Endothelial cell (in vitro differentiated cells): ENCODE measurements around the gene PPP1R36. TPM values are rescaled to one million over a fixed set of nuclear protein-coding genes. Genes with fewer than 3 reads are reported as not detected.

Experiments used
- DNase-seq: peaks from one replicate; pipeline ENCODE4 v3.0.0; 2021; ENCODE audit warnings: low spot score
- H3K27ac Mint-ChIP-seq: one replicate; pipeline ENCODE4 v1.8.0; 2021; ENCODE audit warnings: mixed read lengths, inconsistent platforms; ENCODE audit not compliant: unreplicated experiment
- H3K27me3 Mint-ChIP-seq: one replicate; pipeline ENCODE4 v1.8.0; 2021; ENCODE audit warnings: mild to moderate bottlenecking, moderate library complexity, mixed read lengths, inconsistent platforms; ENCODE audit not compliant: unreplicated experiment
- H3K36me3 Mint-ChIP-seq: one replicate; pipeline ENCODE4 v1.8.0; 2021; ENCODE audit warnings: mild to moderate bottlenecking, low read depth, mixed read lengths, inconsistent platforms; ENCODE audit not compliant: unreplicated experiment
- H3K4me1 Mint-ChIP-seq: one replicate; pipeline ENCODE4 v1.8.0; 2021; ENCODE audit warnings: mild to moderate bottlenecking, mixed read lengths, inconsistent platforms; ENCODE audit not compliant: unreplicated experiment
- H3K4me3 Mint-ChIP-seq: one replicate; pipeline ENCODE4 v1.8.0; 2021; ENCODE audit warnings: mild to moderate bottlenecking, mixed read lengths, inconsistent platforms; ENCODE audit not compliant: unreplicated experiment
- H3K9me3 Mint-ChIP-seq: one replicate; pipeline ENCODE4 v1.8.0; 2021; ENCODE audit warnings: mixed read lengths, inconsistent platforms; ENCODE audit not compliant: unreplicated experiment
- total RNA-seq: library from RNA; stranded (reverse); fragmentation: NEBNext Ultra II Directional; extraction: Animal tissue kit (Norgen Biotek cat#: 25700); gene quantifications from one replicate; pipeline ENCODE4 v1.2.1, GENCODE V29; 2021; ENCODE audit not compliant: unreplicated experiment
- TF ChIP-seq, protein P1 (sequence below): fragments of 200-600 bp; sonication (generic); IDR thresholded peaks from one replicate; pipeline ENCODE4 v1.5.0; 2021; ENCODE audit warnings: antibody characterized with exemption; ENCODE audit not compliant: unreplicated experiment

The PPP1R36 gene
- total RNA-seq, 1 donor from 2014 or later = 2.1 TPM

DNA sequence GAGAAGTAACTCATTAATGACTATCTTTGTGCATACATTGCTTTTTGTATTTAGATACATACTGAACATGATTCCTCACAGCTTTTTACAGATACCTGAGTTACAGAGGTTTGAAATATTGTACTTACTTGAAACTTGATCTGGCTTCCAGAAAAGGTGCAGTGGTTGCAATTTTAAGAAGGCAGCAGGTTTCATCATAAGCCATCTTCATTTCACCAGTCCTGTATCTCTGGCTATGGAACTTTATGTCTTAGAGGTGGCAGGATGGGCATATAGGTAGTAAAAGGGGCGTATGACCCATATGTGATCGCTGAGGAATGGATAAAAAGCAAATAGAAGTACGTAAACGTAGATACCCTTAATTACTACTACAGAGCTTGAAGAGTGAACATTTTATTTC, 31.5 kb upstream of the PPP1R36 start:
- TF ChIP-seq, protein P1, sequence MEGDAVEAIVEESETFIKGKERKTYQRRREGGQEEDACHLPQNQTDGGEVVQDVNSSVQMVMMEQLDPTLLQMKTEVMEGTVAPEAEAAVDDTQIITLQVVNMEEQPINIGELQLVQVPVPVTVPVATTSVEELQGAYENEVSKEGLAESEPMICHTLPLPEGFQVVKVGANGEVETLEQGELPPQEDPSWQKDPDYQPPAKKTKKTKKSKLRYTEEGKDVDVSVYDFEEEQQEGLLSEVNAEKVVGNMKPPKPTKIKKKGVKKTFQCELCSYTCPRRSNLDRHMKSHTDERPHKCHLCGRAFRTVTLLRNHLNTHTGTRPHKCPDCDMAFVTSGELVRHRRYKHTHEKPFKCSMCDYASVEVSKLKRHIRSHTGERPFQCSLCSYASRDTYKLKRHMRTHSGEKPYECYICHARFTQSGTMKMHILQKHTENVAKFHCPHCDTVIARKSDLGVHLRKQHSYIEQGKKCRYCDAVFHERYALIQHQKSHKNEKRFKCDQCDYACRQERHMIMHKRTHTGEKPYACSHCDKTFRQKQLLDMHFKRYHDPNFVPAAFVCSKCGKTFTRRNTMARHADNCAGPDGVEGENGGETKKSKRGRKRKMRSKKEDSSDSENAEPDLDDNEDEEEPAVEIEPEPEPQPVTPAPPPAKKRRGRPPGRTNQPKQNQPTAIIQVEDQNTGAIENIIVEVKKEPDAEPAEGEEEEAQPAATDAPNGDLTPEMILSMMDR = no peak

DNA sequence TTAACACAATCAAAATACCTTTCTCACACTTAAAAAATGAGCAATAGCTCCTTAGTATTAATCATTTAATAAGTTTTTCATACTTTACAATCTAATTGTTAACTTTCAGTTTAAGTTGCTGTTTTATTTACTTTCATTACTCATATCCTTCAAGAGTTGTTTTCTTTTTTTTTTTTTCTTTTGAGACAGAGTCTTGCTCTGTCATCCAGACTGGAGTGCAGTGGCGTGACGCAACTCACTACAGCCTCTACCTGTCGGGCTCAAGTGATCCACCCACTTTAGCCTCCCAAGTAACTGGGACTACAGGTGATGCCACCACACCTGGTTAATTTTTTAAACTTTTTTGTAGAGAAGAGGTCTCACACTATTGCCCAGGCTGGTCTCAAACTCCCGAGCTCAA, 29.1 kb upstream of the PPP1R36 start:
- no peak overlapping the region for H3K27ac Mint-ChIP-seq
- DNase-seq = no peak
- H3K4me3 Mint-ChIP-seq = no peak overlapping the region
- no peaks in the 10 kb centered on the region for H3K4me1 Mint-ChIP-seq
- H3K9me3 Mint-ChIP-seq = no peaks in the 10 kb centered on the region
- peaks cover 1% of the 10 kb centered on the region for H3K27me3 Mint-ChIP-seq
- H3K36me3 Mint-ChIP-seq = no peaks in the 10 kb centered on the region
- TF ChIP-seq, protein P1 = no peak

More for the DNA sequence above, 31.5 kb upstream of the PPP1R36 start:
- no peak for DNase-seq
- Mint-ChIP-seq H3K4me3 (no peak overlapping the region), H3K36me3 (no peaks in the 10 kb centered on the region), H3K9me3 (no peaks in the 10 kb centered on the region), H3K27ac (no peak overlapping the region), H3K4me1 (no peaks in the 10 kb centered on the region), H3K27me3 (peaks cover 1% of the 10 kb centered on the region)

DNA sequence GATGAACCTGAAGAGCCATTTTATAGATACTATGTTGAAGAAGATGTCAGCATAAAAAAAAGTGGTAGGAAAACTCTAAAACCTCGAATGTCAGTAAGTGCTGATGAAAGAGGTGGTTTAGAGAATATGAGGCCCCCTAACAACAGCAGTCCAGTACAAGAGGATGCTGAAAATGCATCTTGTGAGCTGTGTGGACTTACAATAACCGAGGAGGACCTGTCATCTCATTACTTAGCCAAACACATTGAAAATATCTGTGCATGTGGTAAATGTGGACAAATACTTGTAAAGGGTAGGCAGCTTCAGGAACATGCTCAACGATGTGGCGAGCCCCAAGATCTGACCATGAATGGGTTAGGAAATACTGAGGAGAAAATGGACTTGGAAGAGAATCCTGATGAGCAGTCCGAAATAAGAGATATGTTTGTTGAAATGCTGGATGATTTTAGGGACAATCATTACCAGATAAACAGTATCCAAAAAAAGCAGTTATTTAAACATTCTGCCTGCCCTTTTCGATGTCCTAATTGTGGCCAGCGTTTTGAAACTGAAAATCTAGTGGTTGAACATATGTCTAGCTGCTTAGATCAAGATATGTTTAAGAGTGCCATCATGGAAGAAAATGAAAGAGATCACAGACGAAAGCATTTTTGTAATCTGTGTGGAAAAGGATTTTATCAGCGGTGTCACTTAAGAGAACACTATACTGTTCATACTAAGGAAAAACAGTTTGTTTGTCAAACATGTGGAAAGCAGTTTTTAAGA, 27.0 kb upstream of the PPP1R36 start:
- Mint-ChIP-seq H3K36me3 (peaks cover 8% of the 10 kb centered on the region), H3K4me1 (no peaks in the 10 kb centered on the region), H3K4me3 (no peak overlapping the region), H3K9me3 (no peaks in the 10 kb centered on the region), H3K27me3 (peaks cover 1% of the 10 kb centered on the region), H3K27ac (no peak overlapping the region)
- TF ChIP-seq, protein P1 = no peak
- no peak for DNase-seq

DNA sequence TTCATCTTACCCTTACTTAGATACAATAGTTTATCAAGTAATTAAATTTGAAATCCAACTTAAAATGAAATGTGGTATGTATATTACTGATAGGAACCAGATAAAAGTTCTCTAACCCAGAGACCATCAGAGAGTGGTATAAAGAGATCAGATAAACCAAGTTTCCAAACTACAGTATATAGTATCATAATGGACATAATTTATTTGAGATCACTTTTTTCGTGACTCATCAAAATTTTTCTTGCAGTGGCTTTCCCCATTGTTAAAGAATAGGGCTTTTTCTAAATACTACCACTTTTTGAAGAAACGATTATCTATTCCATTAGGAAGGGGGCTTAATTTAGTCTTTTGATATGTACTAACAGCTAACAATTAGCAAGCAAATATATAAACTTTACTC, 24.4 kb upstream of the PPP1R36 start:
- Mint-ChIP-seq H3K27me3 (no peaks in the 10 kb centered on the region), H3K4me3 (no peak overlapping the region), H3K27ac (no peak overlapping the region), H3K9me3 (no peaks in the 10 kb centered on the region), H3K4me1 (peaks cover 5% of the 10 kb centered on the region), H3K36me3 (peaks cover 8% of the 10 kb centered on the region)
- TF ChIP-seq, protein P1 = no peak
- DNase-seq = no peak

DNA sequence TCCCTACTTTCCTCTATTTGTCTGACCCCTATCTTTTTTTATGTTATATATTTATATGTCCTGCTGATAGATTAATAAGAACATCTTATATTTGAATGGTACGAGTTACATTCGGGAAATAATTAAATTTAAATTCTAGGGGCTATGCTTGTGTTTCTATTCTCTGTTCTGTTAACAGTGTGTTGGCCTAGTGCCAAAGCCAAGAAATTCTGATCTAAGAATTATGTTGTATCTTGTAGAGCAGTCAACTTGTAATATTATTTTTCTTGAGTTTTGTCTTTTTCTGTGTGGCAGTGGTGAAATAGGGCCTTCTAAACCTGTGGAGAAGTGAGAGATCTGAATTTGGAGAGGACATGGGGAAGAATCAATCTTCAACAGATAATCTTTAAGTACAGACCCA, 18.2 kb upstream of the PPP1R36 start:
- TF ChIP-seq, protein P1 = no peak
- no peak for DNase-seq
- Mint-ChIP-seq H3K36me3 (peaks cover 2% of the 10 kb centered on the region), H3K4me3 (no peak overlapping the region), H3K27ac (no peak overlapping the region), H3K27me3 (no peaks in the 10 kb centered on the region), H3K4me1 (peaks cover 16% of the 10 kb centered on the region), H3K9me3 (no peaks in the 10 kb centered on the region)
